Measurements from ENCODE around the gene PEX11A.
A peak's percentile ranks its signal among the peaks of the same experiment; 100 is the strongest.

PEX11A gene

DNA sequence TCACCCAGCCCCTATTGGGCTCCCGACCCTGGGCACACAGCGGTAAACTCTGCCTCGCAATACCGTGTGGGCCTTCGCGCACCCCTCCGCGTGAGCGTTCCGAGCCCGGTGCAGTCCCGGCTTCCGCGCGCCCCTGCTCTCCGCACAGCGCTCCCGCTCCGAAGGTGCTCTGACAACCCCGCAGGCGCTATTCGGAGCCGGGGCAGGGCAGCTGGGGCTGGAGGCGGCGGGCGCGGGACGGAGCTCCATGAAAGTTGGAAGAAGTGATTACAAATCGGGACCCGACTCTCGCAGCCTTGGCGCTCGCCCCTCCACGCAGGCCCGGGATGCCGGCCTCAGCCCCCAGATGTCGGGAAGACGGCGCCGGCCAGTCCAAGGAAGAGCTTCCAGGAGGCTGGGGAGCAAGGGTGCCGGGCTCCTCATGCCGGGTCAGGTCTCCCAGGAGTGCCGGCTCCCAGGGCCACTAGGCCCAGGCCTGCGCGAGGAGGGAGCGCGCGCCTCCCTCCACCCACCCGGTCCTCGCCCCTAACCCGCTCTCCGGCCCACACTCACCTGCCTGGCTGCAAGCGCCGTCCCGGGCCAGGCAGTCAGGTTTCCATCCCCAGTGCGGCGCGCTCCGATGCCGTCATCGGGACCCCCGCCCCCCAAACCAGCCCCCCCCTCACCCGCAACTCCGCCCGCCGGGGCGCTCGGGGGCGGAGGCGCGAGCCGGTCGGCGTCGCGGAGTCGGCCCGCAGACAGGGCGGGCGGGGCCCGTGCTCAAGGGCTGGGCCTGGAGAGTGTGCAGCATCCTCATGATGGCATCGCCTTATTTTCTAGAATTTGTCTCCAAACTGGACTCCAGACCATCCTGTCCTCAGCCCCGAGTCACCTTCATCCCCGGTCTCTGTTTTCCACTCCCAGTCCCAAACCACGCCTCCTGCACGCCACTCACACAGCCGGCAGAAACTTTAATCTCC is 35.4 kb downstream of the PEX11A start, which contains the start of gene KIF7:
Gene KIF7, minus strand, starts transcription at position 621 of the 959 bp plus-strand sequence. CDS start 2,537 bp downstream, outside the sequence.
- no peak for DNase-seq (ENCODE audit: low read depth in 2 of 2)

GRCh38 chr15:89654301-89654761 is 36.2 kb downstream of the PEX11A start:
- DNase-seq (ENCODE audit: low read depth in 2 of 2), result no peak

DNA sequence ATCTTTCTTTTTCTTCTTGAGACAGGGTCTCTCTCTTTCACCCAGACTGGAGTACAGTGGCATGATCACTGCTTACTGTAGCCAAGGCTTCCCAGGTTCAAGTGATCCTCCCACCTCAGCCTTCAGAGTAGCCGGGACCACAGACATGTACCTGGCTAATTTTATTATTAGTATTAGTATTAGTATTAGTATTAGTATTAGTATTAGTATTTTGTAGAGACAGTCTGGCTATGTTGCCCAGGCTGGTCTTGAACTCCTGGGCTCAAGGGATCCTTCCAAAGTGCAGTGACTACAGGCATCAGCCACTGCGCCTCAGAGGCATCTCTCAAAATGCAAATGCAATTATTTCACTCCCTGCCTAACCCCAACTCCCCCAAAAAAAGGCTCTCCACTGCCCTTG is 37.0 kb downstream of the PEX11A start:
- no peak for DNase-seq (ENCODE audit: low read depth in 2 of 2)

DNA sequence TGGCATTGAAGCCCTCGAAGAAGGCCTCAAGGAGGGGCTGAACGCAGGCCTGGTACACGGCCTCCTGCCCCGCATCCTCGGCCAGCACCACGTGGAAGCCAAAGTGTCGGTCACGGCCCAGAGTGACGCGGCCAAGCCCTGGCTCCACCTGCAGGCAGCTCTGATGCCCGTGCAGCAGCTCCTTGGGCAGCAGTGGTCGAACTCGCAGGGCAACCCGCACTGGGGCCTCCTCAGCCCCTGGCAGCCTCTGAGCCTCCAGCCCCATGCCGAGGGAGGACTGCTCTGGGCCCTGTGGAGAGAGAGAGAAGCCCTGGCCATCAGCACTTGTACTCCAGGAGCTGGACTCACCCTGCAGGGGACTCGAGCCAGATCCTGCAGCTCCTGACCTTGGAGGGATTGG is 37.9 kb downstream of the PEX11A start:
- DNase-seq (ENCODE audit: low read depth in 2 of 2), result no peak

DNA sequence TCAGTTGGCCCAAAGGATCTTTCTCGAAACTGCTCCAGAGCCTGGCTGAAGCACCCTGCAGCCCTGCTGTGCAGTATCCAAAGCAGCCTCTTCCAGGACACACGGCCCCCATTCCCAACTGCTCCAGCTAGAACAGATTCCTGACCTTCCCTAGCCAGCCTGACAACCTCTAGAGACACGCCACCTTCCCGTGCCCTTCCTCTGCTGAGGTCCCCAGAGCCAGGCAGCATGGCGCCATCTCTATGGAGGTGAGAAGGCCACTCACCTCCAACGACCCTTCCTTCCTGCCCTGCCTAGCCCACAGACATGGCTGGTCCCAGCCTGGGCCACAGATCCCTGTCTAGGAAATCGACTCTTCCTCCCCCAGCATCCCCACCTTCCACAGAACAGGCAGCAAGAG is 38.4 kb downstream of the PEX11A start:
- no peak for DNase-seq (ENCODE audit: low read depth in 2 of 2)

DNA sequence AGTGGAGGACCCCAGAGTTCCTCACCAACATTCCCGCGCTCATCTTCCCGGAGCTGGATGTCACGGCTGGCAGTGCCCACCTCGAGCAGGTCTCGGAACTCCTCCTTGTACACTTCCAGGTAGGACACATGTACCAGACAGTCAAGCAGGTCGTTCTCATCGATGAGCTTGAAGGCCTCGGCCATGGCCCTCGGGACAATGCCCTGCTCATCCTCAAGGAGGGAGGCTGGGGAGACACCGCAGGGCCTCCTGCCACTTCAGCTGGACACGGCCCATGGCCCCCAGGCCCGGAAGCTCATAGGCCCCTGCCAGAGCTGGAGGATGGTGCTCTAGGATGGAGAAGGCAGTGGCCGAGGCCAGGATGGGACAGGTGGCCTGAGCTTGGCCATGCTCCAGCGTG is 40.8 kb downstream of the PEX11A start:
- no peak for DNase-seq (ENCODE audit: low read depth in 2 of 2)

- no peak for DNase-seq (ENCODE audit: low read depth in 2 of 2)
These were observed 41.4 kb downstream of the PEX11A start for GRCh38 chr15:89649013-89649625.

- DNase-seq (ENCODE audit: low read depth in 2 of 2), result no peak
These were observed 42.2 kb downstream of the PEX11A start for GRCh38 chr15:89648106-89649012.

DNA sequence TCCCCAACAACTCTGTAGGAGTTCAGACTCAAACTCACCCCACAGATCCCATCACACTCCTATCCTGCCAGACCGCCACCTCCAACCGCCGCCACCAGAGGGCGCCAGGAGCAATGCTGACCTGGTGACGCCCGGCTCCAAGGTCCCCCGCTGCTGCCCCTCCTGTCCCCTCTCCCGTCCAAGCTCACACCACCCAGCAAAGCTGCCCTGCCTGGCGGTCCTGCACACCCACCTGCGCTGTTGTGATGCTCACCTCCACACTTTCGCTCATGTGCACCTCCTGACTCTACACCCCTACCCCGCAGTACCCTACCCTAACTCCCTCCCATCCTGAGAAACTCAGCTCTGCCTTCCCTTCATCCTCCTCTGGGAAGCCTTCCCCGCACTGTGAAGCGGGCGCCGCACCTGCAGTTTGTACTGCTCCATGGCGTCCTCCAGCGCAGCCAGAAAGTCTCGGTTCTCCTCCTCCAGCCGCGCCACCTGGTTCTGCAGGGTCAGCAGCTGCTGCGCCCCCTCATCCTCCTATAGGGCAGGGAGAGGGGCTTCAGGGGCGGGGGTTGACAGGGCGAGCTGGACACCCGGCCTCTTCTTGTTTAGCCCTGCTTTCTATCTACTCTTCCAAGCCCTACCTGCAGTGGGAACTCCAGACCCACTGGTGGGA is 43.2 kb downstream of the PEX11A start:
- peak; percentile 14 to 19 for DNase-seq (ENCODE audit: low read depth in 2 of 2)

GRCh38 chr15:89646416-89647141 is 44.0 kb downstream of the PEX11A start:
- DNase-seq (ENCODE audit: low read depth in 2 of 2), result no peak

DNA sequence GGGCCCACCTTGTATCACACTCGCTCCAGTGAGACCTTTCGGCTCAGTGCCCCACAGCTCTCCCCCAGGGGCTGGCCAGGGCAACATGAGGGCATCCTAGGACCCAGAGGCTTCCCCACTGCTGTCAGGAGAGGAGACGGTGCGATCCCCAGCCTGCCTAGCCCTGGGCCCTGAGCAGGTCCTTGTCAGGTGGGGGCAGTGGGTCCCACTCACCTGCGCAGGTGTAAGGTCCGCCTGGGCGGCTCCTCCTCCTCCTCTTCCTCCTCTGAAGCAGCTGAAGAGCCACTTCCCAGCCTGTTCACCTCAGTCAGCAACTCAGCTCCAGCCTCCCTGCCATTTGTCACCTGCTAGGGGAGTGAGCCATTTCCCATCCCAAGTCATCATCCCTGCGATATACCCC is 44.9 kb downstream of the PEX11A start:
- no peak for DNase-seq (ENCODE audit: low read depth in 2 of 2)

- DNase-seq (ENCODE audit: low read depth in 2 of 2), result no peak
These were observed 48.4 kb downstream of the PEX11A start for GRCh38 chr15:89642106-89642505.

GRCh38 chr15:89641053-89641452 is 49.5 kb downstream of the PEX11A start:
- DNase-seq (ENCODE audit: low read depth in 2 of 2), result no peak

- DNase-seq (ENCODE audit: low read depth in 2 of 2), result no peak
These were observed 50.3 kb downstream of the PEX11A start for GRCh38 chr15:89640245-89640644.

DNA sequence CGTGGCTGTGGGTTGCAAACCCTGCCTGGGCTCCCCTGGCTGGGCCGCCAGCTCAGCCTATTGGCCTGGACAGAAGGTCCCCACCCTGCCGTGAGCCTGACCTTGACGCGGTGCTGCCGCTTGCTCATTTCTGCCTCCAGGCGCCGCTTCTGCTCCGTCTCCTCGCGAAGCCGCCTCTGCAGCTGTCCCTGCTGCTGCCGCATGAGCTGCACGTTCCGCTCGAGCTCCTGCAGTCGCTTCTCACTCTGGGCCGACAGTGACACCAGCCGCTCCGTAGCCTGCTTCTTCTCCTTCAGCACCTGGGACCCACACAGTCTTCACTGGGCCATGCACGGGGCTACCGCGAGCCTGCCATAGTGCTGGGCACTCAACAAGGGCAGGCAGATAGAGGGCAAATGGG is 57.0 kb downstream of the PEX11A start:
- DNase-seq (ENCODE audit: low read depth in 2 of 2), result no peak

DNA sequence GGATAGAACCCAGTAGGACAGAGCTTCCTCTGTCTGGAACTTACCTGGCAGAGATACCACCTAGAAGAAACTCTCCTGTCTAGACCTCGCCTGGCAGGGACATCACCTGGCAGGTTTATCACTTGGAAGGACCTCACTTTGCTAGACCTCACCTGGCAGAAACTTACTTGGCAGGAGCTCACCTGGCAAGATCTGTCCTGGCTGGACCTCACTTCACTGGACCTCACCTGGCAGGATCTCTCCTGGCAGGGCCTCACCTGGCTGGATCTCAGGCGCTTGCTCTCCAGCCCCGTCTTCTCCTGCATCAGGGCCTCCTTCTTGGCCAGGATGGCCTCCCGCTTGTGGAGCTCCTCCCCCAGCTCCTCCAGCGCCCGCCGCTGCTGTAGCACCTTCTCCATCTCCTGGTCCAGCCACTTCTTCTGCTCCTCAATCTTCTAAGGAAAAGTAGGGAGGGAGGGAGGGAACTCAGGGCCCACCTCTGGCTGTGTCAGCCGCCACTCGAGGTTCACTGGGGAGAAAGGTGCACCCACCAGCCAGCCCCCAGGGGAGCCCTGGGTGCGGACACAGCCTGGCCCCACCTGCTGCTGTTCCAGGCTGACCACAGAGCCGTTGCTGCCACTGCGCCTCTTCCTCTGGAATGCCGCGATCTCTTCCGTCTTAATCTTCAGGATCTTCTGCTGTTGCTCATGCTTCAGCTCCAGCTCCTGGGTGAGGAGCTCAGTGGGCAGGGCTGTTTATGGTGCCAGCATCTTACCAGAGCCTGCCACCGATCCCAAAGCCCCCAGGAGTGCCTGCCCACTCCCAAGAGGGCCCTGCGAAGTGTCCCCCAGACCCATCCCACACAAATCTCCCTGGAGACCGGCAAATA is 57.8 kb downstream of the PEX11A start:
- DNase-seq (ENCODE audit: low read depth in 2 of 2), result no peak

DNA sequence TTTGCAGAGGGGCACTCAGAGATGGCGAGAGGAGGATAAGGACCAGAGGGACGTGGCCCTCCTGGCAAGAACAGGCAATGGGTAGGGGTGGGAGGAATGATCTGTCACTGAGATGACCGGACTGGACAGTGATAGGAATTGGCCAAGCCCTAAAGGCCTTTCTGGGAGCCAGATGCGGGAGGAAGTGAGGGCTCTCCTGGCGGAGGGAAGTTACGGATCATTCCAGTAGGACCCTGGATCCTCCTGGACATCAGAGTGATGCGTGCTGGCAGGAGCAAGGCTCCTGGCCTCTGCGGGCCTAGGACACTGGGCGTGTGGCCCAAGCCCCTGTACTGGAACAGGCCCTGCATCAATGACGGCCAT is 58.7 kb downstream of the PEX11A start:
- no peak for DNase-seq (ENCODE audit: low read depth in 2 of 2)

Measured in stimulated activated CD8-positive, alpha-beta memory T cell treated with anti-CD3 and anti-CD28 coated beads, Interleukin-15, amount 100 ng/mL, for 4 hours (primary cell).